Measurements from ENCODE around the gene SASH1.

Gene SASH1

GRCh38 chr6:148452876-148453275, 110.2 kb downstream of the SASH1 start:
- DNase-seq (ENCODE audit: low spot score) = no peak
- no peak for TF ChIP-seq CTCF (IDR thresholded peaks at IDR 0.05; ENCODE audit: extremely low read depth, insufficient read depth, missing control alignments)
- in situ Hi-C loops (cut with MboI; ENCODE audit: low pct_unique_long_range_greater_than_20kb, low sequenced_read_pairs, unreplicated experiment) = no loop called here

- TF ChIP-seq CTCF (IDR thresholded peaks at IDR 0.05; ENCODE audit: extremely low read depth, insufficient read depth, missing control alignments) = no peak
- in situ Hi-C loops (cut with MboI; ENCODE audit: low pct_unique_long_range_greater_than_20kb, low sequenced_read_pairs, unreplicated experiment) = no loop called here
- no peak for DNase-seq (ENCODE audit: low spot score)
Measured at GRCh38 chr6:148453906-148454305, 111.3 kb downstream of the SASH1 start.

GRCh38 chr6:148455225-148455624, 112.6 kb downstream of the SASH1 start:
- in situ Hi-C loops (cut with MboI; ENCODE audit: low pct_unique_long_range_greater_than_20kb, low sequenced_read_pairs, unreplicated experiment) = no loop called here
- no peak for DNase-seq (ENCODE audit: low spot score)
- no peak for TF ChIP-seq CTCF (IDR thresholded peaks at IDR 0.05; ENCODE audit: extremely low read depth, insufficient read depth, missing control alignments)

- no peak for DNase-seq (ENCODE audit: low spot score)
- no peak for TF ChIP-seq CTCF (IDR thresholded peaks at IDR 0.05; ENCODE audit: extremely low read depth, insufficient read depth, missing control alignments)
- in situ Hi-C loops (cut with MboI; ENCODE audit: low pct_unique_long_range_greater_than_20kb, low sequenced_read_pairs, unreplicated experiment) = no loop called here
Measured at GRCh38 chr6:148455674-148456558, 113.3 kb downstream of the SASH1 start.

- TF ChIP-seq CTCF (IDR thresholded peaks at IDR 0.05; ENCODE audit: extremely low read depth, insufficient read depth, missing control alignments) = no peak
- in situ Hi-C loops (cut with MboI; ENCODE audit: low pct_unique_long_range_greater_than_20kb, low sequenced_read_pairs, unreplicated experiment) = no loop called here
- no peak for DNase-seq (ENCODE audit: low spot score)
Measured at GRCh38 chr6:148457137-148457842, 114.7 kb downstream of the SASH1 start.

GRCh38 chr6:148457843-148458159, 115.2 kb downstream of the SASH1 start:
- no peak for DNase-seq (ENCODE audit: low spot score)
- in situ Hi-C loops (cut with MboI; ENCODE audit: low pct_unique_long_range_greater_than_20kb, low sequenced_read_pairs, unreplicated experiment) = no loop called here
- TF ChIP-seq CTCF (IDR thresholded peaks at IDR 0.05; ENCODE audit: extremely low read depth, insufficient read depth, missing control alignments) = no peak
